ENCODE results near the gene NRP1. TPM values are rescaled to one million over a fixed set of nuclear protein-coding genes. Genes with fewer than 3 reads are reported as not detected.

Gene NRP1
- polyA plus RNA-seq, 2 donors = 2.6 to 4.6 TPM

DNA sequence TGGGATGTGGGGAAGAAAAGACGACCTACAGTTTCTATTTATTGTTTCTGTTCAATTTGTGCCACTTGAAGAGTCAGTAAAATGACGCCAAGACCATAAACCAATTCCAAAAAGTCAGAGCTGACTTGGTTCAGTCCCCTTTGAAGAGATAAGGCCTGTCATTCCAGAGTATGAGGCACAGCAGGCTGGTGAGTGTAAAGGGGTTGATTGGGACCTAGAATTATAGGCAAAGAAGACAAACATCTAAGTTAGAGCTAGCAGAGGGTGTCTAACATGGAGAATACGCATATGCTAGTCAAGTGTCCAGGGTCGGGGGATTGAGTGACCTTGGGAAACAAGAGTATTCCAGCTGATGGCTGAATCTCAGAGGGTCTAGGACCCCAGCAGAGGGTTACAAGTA, 23.6 kb downstream of the NRP1 start:
- Histone ChIP-seq H3K9me3 (ENCODE audit: control insufficient read depth in 2 of 2, insufficient read depth in 1 of 2, low read depth in 1 of 2, low read length in 1 of 2) (no peaks in the 10 kb centered on the region), H3K4me3 (ENCODE audit: low read depth in 1 of 2, low read length in 2 of 2) (no peak overlapping the region), H3K27ac (ENCODE audit: low read depth in 2 of 2, low read length in 1 of 2) (no peak overlapping the region), H3K4me1 (ENCODE audit: control insufficient read depth in 2 of 2, insufficient read depth in 2 of 2, low read length in 1 of 2) (peaks cover 0 to 2% of the 10 kb centered on the region in 2 donors), H3K27me3 (ENCODE audit: control insufficient read depth in 1 of 2, insufficient read depth in 2 of 2, low read length in 2 of 2) (no peaks in the 10 kb centered on the region), H3K36me3 (ENCODE audit: control insufficient read depth in 2 of 2, insufficient read depth in 2 of 2, low read length in 1 of 2) (no peaks in the 10 kb centered on the region)
- 88 to 91% methylated on average over 4 of the region's 4 CpGs for WGBS, 2 donors

GRCh38 chr10:33309406-33309805, 25.1 kb downstream of the NRP1 start:
- H3K27me3 ChIP-seq (ENCODE audit: control insufficient read depth in 1 of 2, insufficient read depth in 2 of 2, low read length in 2 of 2) = no peaks in the 10 kb centered on the region
- H3K4me1 ChIP-seq (ENCODE audit: control insufficient read depth in 2 of 2, insufficient read depth in 2 of 2, low read length in 1 of 2) = no peaks in the 10 kb centered on the region
- WGBS, 2 donors = 81 to 84% methylated on average over 8 of the region's 8 CpGs
- H3K9me3 ChIP-seq (ENCODE audit: control insufficient read depth in 2 of 2, insufficient read depth in 1 of 2, low read depth in 1 of 2, low read length in 1 of 2) = no peaks in the 10 kb centered on the region
- no peaks in the 10 kb centered on the region for H3K36me3 ChIP-seq (ENCODE audit: control insufficient read depth in 2 of 2, insufficient read depth in 2 of 2, low read length in 1 of 2)
- no peak overlapping the region for H3K4me3 ChIP-seq (ENCODE audit: low read depth in 1 of 2, low read length in 2 of 2)
- H3K27ac ChIP-seq (ENCODE audit: low read depth in 2 of 2, low read length in 1 of 2) = no peak overlapping the region

- 97 to 98% methylated on average over 5 of the region's 5 CpGs for WGBS, 2 donors
These were observed 26.6 kb downstream of the NRP1 start for GRCh38 chr10:33307835-33308234.

DNA sequence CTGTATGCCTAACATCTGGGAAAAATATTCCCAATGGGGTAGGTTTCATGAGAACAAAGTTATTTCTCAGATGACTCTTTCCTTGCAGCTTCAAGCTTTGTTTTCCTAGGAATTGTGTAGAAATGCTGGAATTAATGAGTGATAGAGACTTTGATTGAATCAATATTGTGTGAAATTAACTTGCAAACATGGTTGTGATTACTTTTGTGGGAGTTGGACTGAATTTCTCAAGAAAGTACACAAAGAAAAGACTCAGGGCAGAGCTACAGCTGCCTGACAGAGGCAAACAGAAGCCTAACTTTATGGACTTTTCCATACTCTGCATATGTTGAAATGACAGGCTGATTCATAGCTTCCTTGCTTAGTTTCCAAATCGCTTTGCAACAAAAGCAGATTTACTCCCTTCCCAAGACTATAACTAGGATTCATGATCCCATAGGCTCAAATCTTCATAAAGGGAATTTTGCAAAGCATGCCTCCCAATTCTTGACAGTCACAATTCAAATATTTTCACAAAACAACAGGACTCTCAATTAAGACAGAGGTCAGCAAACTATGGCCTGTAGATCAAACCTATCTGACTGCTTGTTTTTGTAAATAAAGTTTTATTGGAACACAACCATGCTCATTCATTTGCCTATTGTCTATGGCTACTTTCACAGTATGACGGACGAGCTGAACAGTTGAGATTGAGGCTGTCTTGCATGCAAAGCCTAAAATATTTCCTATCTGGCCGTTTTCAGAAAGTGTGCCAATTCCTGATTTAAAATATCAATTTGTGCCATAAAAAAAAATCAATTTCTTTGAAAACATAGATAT, 27.6 kb downstream of the NRP1 start:
- Histone ChIP-seq H3K27me3 (ENCODE audit: control insufficient read depth in 1 of 2, insufficient read depth in 2 of 2, low read length in 2 of 2) (no peaks in the 10 kb centered on the region), H3K4me3 (ENCODE audit: low read depth in 1 of 2, low read length in 2 of 2) (no peak overlapping the region), H3K36me3 (ENCODE audit: control insufficient read depth in 2 of 2, insufficient read depth in 2 of 2, low read length in 1 of 2) (no peaks in the 10 kb centered on the region), H3K9me3 (ENCODE audit: control insufficient read depth in 2 of 2, insufficient read depth in 1 of 2, low read depth in 1 of 2, low read length in 1 of 2) (no peaks in the 10 kb centered on the region), H3K27ac (ENCODE audit: low read depth in 2 of 2, low read length in 1 of 2) (no peak overlapping the region), H3K4me1 (ENCODE audit: control insufficient read depth in 2 of 2, insufficient read depth in 2 of 2, low read length in 1 of 2) (no peaks in the 10 kb centered on the region)
- 75% methylated on average over 4 of the region's 4 CpGs for WGBS, 2 donors

More at GRCh38 chr10:33307835-33308234, 26.6 kb downstream of the NRP1 start:
- no peak overlapping the region for H3K4me3 ChIP-seq (ENCODE audit: low read depth in 1 of 2, low read length in 2 of 2)
- no peaks in the 10 kb centered on the region for H3K9me3 ChIP-seq (ENCODE audit: control insufficient read depth in 2 of 2, insufficient read depth in 1 of 2, low read depth in 1 of 2, low read length in 1 of 2)
- no peaks in the 10 kb centered on the region for H3K27me3 ChIP-seq (ENCODE audit: control insufficient read depth in 1 of 2, insufficient read depth in 2 of 2, low read length in 2 of 2)
- no peak overlapping the region for H3K27ac ChIP-seq (ENCODE audit: low read depth in 2 of 2, low read length in 1 of 2)
- H3K36me3 ChIP-seq (ENCODE audit: control insufficient read depth in 2 of 2, insufficient read depth in 2 of 2, low read length in 1 of 2) = no peaks in the 10 kb centered on the region
- H3K4me1 ChIP-seq (ENCODE audit: control insufficient read depth in 2 of 2, insufficient read depth in 2 of 2, low read length in 1 of 2) = no peaks in the 10 kb centered on the region

DNA sequence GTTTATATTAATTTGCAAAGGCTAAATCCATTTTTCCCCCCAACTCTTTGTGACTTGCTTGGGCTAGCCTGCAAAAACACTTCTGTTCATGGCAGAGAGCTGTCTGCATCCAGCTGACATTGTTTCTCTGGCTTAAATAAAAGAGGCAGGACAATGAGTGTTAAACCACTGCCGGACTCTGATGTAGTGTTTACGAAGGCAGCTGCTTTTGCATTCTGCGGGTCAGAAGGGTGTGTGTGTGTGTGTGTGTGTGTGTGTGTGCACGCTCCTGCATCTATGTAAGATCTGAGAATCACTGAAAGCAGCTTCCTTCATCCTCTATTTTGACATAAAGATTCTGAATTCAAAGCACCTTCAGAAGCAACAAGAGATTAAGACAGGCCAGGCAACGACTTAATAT, 28.3 kb downstream of the NRP1 start:
- Histone ChIP-seq H3K4me1 (ENCODE audit: control insufficient read depth in 2 of 2, insufficient read depth in 2 of 2, low read length in 1 of 2) (no peaks in the 10 kb centered on the region), H3K27ac (ENCODE audit: low read depth in 2 of 2, low read length in 1 of 2) (no peak overlapping the region)
- 57 to 59% methylated on average over 5 of the region's 5 CpGs for WGBS, 2 donors

GRCh38 chr10:33304423-33305225, 29.8 kb downstream of the NRP1 start:
- Histone ChIP-seq H3K36me3 (ENCODE audit: control insufficient read depth in 2 of 2, insufficient read depth in 2 of 2, low read length in 1 of 2) (no peaks in the 10 kb centered on the region), H3K9me3 (ENCODE audit: control insufficient read depth in 2 of 2, insufficient read depth in 1 of 2, low read depth in 1 of 2, low read length in 1 of 2) (no peaks in the 10 kb centered on the region), H3K4me1 (ENCODE audit: control insufficient read depth in 2 of 2, insufficient read depth in 2 of 2, low read length in 1 of 2) (no peaks in the 10 kb centered on the region), H3K27me3 (ENCODE audit: control insufficient read depth in 1 of 2, insufficient read depth in 2 of 2, low read length in 2 of 2) (no peaks in the 10 kb centered on the region), H3K27ac (ENCODE audit: low read depth in 2 of 2, low read length in 1 of 2) (no peak overlapping the region), H3K4me3 (ENCODE audit: low read depth in 1 of 2, low read length in 2 of 2) (no peak overlapping the region)
- WGBS, 2 donors = 82 to 85% methylated on average over 6 of the region's 6 CpGs

More for the DNA sequence above, 28.3 kb downstream of the NRP1 start:
- Histone ChIP-seq H3K27me3 (ENCODE audit: control insufficient read depth in 1 of 2, insufficient read depth in 2 of 2, low read length in 2 of 2) (no peaks in the 10 kb centered on the region), H3K9me3 (ENCODE audit: control insufficient read depth in 2 of 2, insufficient read depth in 1 of 2, low read depth in 1 of 2, low read length in 1 of 2) (no peaks in the 10 kb centered on the region), H3K4me3 (ENCODE audit: low read depth in 1 of 2, low read length in 2 of 2) (no peak overlapping the region), H3K36me3 (ENCODE audit: control insufficient read depth in 2 of 2, insufficient read depth in 2 of 2, low read length in 1 of 2) (no peaks in the 10 kb centered on the region)

DNA sequence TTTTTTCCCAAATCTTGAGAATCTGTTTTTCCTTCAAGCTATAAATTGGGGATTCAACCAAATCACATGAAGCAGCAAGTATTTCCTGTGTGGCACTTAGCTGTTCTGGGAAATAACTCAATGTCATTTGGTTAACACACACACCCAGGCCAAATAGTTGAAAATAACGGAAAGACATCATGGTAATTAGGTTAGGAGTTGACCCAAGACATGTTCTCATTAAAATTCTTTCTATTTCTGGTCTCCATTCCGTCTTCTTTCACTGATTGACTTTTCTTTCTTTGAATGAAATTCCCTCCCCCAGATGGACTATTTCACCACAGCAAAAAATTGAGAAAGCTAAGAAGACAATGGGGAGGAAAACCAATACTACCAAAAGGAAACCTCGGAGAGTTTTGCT, 30.5 kb downstream of the NRP1 start:
- Histone ChIP-seq H3K4me1 (ENCODE audit: control insufficient read depth in 2 of 2, insufficient read depth in 2 of 2, low read length in 1 of 2) (no peaks in the 10 kb centered on the region), H3K36me3 (ENCODE audit: control insufficient read depth in 2 of 2, insufficient read depth in 2 of 2, low read length in 1 of 2) (no peaks in the 10 kb centered on the region), H3K9me3 (ENCODE audit: control insufficient read depth in 2 of 2, insufficient read depth in 1 of 2, low read depth in 1 of 2, low read length in 1 of 2) (no peaks in the 10 kb centered on the region), H3K27me3 (ENCODE audit: control insufficient read depth in 1 of 2, insufficient read depth in 2 of 2, low read length in 2 of 2) (no peaks in the 10 kb centered on the region), H3K4me3 (ENCODE audit: low read depth in 1 of 2, low read length in 2 of 2) (no peak overlapping the region), H3K27ac (ENCODE audit: low read depth in 2 of 2, low read length in 1 of 2) (no peak overlapping the region)
- 67 to 68% methylated on average over 3 of the region's 3 CpGs for WGBS, 2 donors

- 74 to 80% methylated on average over 2 of the region's 2 CpGs for WGBS, 2 donors
- no peak overlapping the region for H3K4me3 ChIP-seq (ENCODE audit: low read depth in 1 of 2, low read length in 2 of 2)
- H3K36me3 ChIP-seq (ENCODE audit: control insufficient read depth in 2 of 2, insufficient read depth in 2 of 2, low read length in 1 of 2) = no peaks in the 10 kb centered on the region
- no peaks in the 10 kb centered on the region for H3K27me3 ChIP-seq (ENCODE audit: control insufficient read depth in 1 of 2, insufficient read depth in 2 of 2, low read length in 2 of 2)
- H3K9me3 ChIP-seq (ENCODE audit: control insufficient read depth in 2 of 2, insufficient read depth in 1 of 2, low read depth in 1 of 2, low read length in 1 of 2) = no peaks in the 10 kb centered on the region
- no peaks in the 10 kb centered on the region for H3K4me1 ChIP-seq (ENCODE audit: control insufficient read depth in 2 of 2, insufficient read depth in 2 of 2, low read length in 1 of 2)
- no peak overlapping the region for H3K27ac ChIP-seq (ENCODE audit: low read depth in 2 of 2, low read length in 1 of 2)
These were observed 32.1 kb downstream of the NRP1 start for GRCh38 chr10:33302208-33302829.

DNA sequence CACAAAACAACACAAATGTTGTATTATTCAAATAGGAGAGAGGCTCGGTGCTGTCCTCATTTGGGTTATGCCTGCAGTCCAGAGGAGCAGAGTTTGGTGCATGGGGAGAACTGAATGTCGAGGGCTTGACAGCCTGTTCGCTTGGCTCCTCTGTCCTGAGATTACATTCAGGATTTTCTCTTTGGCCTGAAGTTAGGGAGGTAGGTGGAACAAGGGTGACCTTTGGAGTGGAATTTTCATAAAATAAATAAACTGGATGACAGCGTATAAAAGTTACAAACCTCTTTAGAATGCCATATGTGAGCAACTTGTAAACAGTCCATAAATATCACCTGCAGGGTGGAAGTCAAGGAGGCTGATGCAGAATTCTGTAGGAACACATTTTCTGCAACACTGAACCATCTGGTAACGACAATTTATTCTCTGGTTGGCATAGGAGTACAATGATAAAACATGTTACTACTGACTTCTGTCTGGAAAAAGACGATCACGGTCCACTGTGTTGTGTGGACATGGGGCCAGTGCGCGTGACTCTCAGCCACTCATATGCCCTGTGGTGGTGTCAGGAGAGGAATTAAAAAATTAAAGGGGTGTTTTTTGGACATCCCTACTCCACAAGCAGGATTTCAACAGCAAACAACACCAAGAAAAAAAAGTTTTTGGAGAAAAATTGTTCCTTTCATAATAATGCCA, 33.2 kb downstream of the NRP1 start:
- H3K9me3 ChIP-seq (ENCODE audit: control insufficient read depth in 2 of 2, insufficient read depth in 1 of 2, low read depth in 1 of 2, low read length in 1 of 2) = no peaks in the 10 kb centered on the region
- H3K4me3 ChIP-seq (ENCODE audit: low read depth in 1 of 2, low read length in 2 of 2) = no peak overlapping the region
- H3K27ac ChIP-seq (ENCODE audit: low read depth in 2 of 2, low read length in 1 of 2) = no peak overlapping the region
- no peaks in the 10 kb centered on the region for H3K4me1 ChIP-seq (ENCODE audit: control insufficient read depth in 2 of 2, insufficient read depth in 2 of 2, low read length in 1 of 2)
- H3K27me3 ChIP-seq (ENCODE audit: control insufficient read depth in 1 of 2, insufficient read depth in 2 of 2, low read length in 2 of 2) = no peaks in the 10 kb centered on the region
- no peaks in the 10 kb centered on the region for H3K36me3 ChIP-seq (ENCODE audit: control insufficient read depth in 2 of 2, insufficient read depth in 2 of 2, low read length in 1 of 2)
- 76 to 83% methylated on average over 9 of the region's 9 CpGs for WGBS, 2 donors

Measured in esophagus (tissue), 2 donors.